Mesenchymal stem cell (in vitro differentiated cells and primary cell): Measurements from ENCODE around the gene C16orf46.

Source experiments
- DNase-seq: peaks from one replicate; pipeline ENCODE4 v3.0.0-alpha.2; 2013
- H2AFZ ChIP-seq: one replicate; pipeline ENCODE4 v1.6.1; 2013; ENCODE audit warnings: low read depth, mild to moderate bottlenecking, control low read depth, inconsistent platforms, low read length, moderate library complexity
- H2AK5ac ChIP-seq: 2 replicates; pipeline ENCODE4 v1.6.1; 2013; ENCODE audit warnings: low read length, moderate library complexity, mild to moderate bottlenecking, inconsistent platforms; ENCODE audit not compliant: severe bottlenecking
- H2BK120ac ChIP-seq: one replicate; pipeline ENCODE4 v1.6.1; 2013; ENCODE audit warnings: low read depth, mild to moderate bottlenecking, inconsistent platforms, low read length, moderate library complexity
- H2BK12ac ChIP-seq, 2 experiments: one replicate each; pipeline ENCODE4 v1.6.1; 2013; ENCODE audit warnings: inconsistent platforms in 2 of 2, low read length in 2 of 2, mild to moderate bottlenecking in 2 of 2, moderate library complexity in 2 of 2, control low read depth in 1 of 2
- H2BK15ac ChIP-seq: one replicate; pipeline ENCODE4 v1.6.1; 2013; ENCODE audit warnings: mild to moderate bottlenecking, low read depth, inconsistent platforms; ENCODE audit not compliant: poor library complexity, severe bottlenecking
- H2BK5ac ChIP-seq: 2 replicates; pipeline ENCODE4 v1.6.1; 2013; ENCODE audit warnings: low read depth, mild to moderate bottlenecking, low read length, control low read depth, inconsistent platforms; ENCODE audit not compliant: poor library complexity, severe bottlenecking
- H3K14ac ChIP-seq, 2 experiments: one replicate each; pipeline ENCODE4 v1.6.1; 2013; ENCODE audit warnings: inconsistent platforms in 2 of 2, low read length in 2 of 2, control low read depth in 1 of 2, mild to moderate bottlenecking in 1 of 2, moderate library complexity in 1 of 2
- H3K18ac ChIP-seq, 2 experiments: one replicate each; pipeline ENCODE4 v1.6.1; 2013; ENCODE audit warnings: inconsistent platforms in 2 of 2, low read length in 2 of 2, control low read depth in 1 of 2, low read depth in 1 of 2, mild to moderate bottlenecking in 1 of 2
- H3K23ac ChIP-seq, 2 experiments: one replicate each; pipeline ENCODE4 v1.6.1; 2013; ENCODE audit warnings: inconsistent platforms in 2 of 2, low read length in 2 of 2, mild to moderate bottlenecking in 2 of 2, moderate library complexity in 2 of 2, control low read depth in 1 of 2
- H3K27ac ChIP-seq: 2 replicates; pipeline ENCODE4 v1.5.1; 2013; ENCODE audit warnings: mild to moderate bottlenecking, moderate library complexity, low read length, control low read depth, inconsistent platforms; ENCODE audit not compliant: poor library complexity, severe bottlenecking
- H3K27me3 ChIP-seq, 2 experiments: 2 replicates each; pipeline versions ENCODE4 v1.6.1 to v1.7.0; 2013; ENCODE audit warnings: low read length in 2 of 2, mild to moderate bottlenecking in 2 of 2, moderate library complexity in 2 of 2, control low read depth in 1 of 2, inconsistent platforms in 1 of 2; ENCODE audit not compliant: control insufficient read depth in 1 of 2, insufficient read depth in 1 of 2
- H3K36me3 ChIP-seq, 2 experiments: 2 replicates each; pipeline versions ENCODE4 v1.6.1 to v1.7.0; 2013; ENCODE audit warnings: low read length in 2 of 2, control low read depth in 1 of 2, inconsistent platforms in 1 of 2, low read depth in 1 of 2, mild to moderate bottlenecking in 1 of 2; ENCODE audit not compliant: insufficient read depth in 2 of 2, control insufficient read depth in 1 of 2
- H3K4ac ChIP-seq, 2 experiments: one replicate each; pipeline ENCODE4 v1.6.1; 2013; ENCODE audit warnings: inconsistent platforms in 2 of 2, low read length in 2 of 2, mild to moderate bottlenecking in 2 of 2, moderate library complexity in 2 of 2, control low read depth in 1 of 2, low read depth in 1 of 2
- H3K4me1 ChIP-seq: 2 replicates; pipeline ENCODE4 v1.6.1; 2013; ENCODE audit warnings: low read depth, low read length, control low read depth; ENCODE audit not compliant: control insufficient read depth, insufficient read depth
- H3K4me2 ChIP-seq: 2 replicates; pipeline ENCODE4 v1.6.1; 2013; ENCODE audit warnings: low read length, mild to moderate bottlenecking, inconsistent platforms; ENCODE audit not compliant: poor library complexity, severe bottlenecking
- H3K4me3 ChIP-seq, 2 experiments: 2 replicates each; pipeline versions ENCODE4 v1.5.1 to v1.7.0; 2013; ENCODE audit warnings: low read length in 2 of 2, mild to moderate bottlenecking in 2 of 2, control low read depth in 1 of 2, low read depth in 1 of 2; ENCODE audit not compliant: insufficient read depth in 1 of 2
- H3K79me1 ChIP-seq: replicated peaks from 2 replicates; pipeline ENCODE4 v1.6.1; 2013; ENCODE audit warnings: mild to moderate bottlenecking, control low read depth, low read length, inconsistent platforms; ENCODE audit not compliant: poor library complexity, severe bottlenecking
- H3K9ac ChIP-seq: 2 replicates; pipeline ENCODE4 v1.7.0; 2013; ENCODE audit warnings: mild to moderate bottlenecking, low read length, moderate library complexity
- H3K9me3 ChIP-seq: 2 replicates; pipeline ENCODE4 v1.7.0; 2013; ENCODE audit warnings: mild to moderate bottlenecking, low read length; ENCODE audit not compliant: control insufficient read depth
- H4K8ac ChIP-seq: one replicate; pipeline ENCODE4 v1.6.1; 2013; ENCODE audit warnings: inconsistent platforms, mild to moderate bottlenecking, low read length, moderate library complexity
- H4K91ac ChIP-seq: one replicate; pipeline ENCODE4 v1.6.1; 2013; ENCODE audit warnings: mild to moderate bottlenecking, low read length, inconsistent platforms
- WGBS: methylation state at CpG from one replicate; pipeline ENCODE4 v1.1.7; 2013; ENCODE audit warnings: mixed read lengths; 5-methylcytosine and 5-hydroxymethylcytosine counted together

C16orf46 gene

DNA sequence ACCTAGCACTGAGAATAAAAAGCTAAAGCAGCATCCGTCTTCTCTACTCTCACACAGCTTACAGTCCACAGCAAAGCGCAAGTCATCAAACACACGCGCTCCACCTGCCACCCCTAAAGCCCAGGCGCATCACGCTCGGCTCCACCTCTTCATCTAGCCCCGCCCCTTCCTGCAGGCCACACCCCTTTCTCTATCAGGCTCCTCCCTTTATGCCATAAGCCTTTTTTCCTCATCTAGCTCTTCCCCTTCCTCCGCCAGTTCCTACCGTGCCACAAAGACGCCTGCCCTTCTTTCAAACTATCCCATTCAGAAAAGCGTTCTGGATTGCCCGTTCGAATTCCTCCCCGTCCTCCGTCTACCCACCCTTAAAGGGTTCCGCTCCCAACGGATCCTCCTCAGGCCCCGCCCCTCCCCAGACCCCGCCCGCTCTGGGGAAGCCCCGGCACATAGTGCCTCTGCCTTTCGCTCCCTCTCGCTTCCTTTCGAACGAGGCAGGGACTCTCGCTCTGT is 417 bp downstream of the C16orf46 start:
- Histone ChIP-seq H2BK15ac (no peak overlapping the region), H4K91ac (peak overlapping the region; percentile 34), H3K36me3 (no peaks in the 10 kb centered on the region), H2BK5ac (no peak overlapping the region), H3K14ac (no peak overlapping the region), H3K27ac (peak overlapping the region; percentile 56), H2AK5ac (no peak overlapping the region), H3K27me3 (no peaks in the 10 kb centered on the region), H2AFZ (peak overlapping the region; percentile 92), H3K4me1 (peaks cover 9% of the 10 kb centered on the region), H3K4ac (no peak overlapping the region), H3K18ac (peak overlapping the region in 1 of 2 experiments; percentile 0), H3K9me3 (no peaks in the 10 kb centered on the region), H3K4me3 (peak overlapping the region; percentile 79 to 91), H3K79me1 (peaks cover 1% of the 10 kb centered on the region), H3K9ac (peak overlapping the region; percentile 99), H4K8ac (peak overlapping the region; percentile 66), H3K23ac (no peak overlapping the region), H2BK12ac (no peak overlapping the region), H3K4me2 (peak overlapping the region; percentile 94), H2BK120ac (no peak overlapping the region)
- peak; percentile 94 for DNase-seq
- WGBS: 2% methylated on average over 27 of the region's 27 CpGs

GRCh38 chr16:81073560-81074330 is 3.3 kb downstream of the C16orf46 start:
- H3K14ac ChIP-seq: no peak overlapping the region
- H3K27ac ChIP-seq: no peak overlapping the region
- no peak overlapping the region for H3K9ac ChIP-seq
- H3K4me2 ChIP-seq: no peak overlapping the region
- H3K4me1 ChIP-seq: peaks cover 9% of the 10 kb centered on the region
- DNase-seq: no peak
- H4K91ac ChIP-seq: no peak overlapping the region
- no peaks in the 10 kb centered on the region for H3K9me3 ChIP-seq
- no peak overlapping the region for H2BK15ac ChIP-seq
- H3K23ac ChIP-seq: no peak overlapping the region
- H3K4me3 ChIP-seq: no peak overlapping the region
- H3K27me3 ChIP-seq: no peaks in the 10 kb centered on the region
- no peak overlapping the region for H3K18ac ChIP-seq
- no peak overlapping the region for H4K8ac ChIP-seq
- H2AFZ ChIP-seq: no peak overlapping the region
- no peak overlapping the region for H2BK5ac ChIP-seq
- H3K4ac ChIP-seq: no peak overlapping the region
- 68% methylated on average over 5 of the region's 5 CpGs for WGBS
- no peak overlapping the region for H2BK12ac ChIP-seq
- no peak overlapping the region for H2AK5ac ChIP-seq
- no peaks in the 10 kb centered on the region for H3K79me1 ChIP-seq
- H3K36me3 ChIP-seq: no peaks in the 10 kb centered on the region
- no peak overlapping the region for H2BK120ac ChIP-seq

DNA sequence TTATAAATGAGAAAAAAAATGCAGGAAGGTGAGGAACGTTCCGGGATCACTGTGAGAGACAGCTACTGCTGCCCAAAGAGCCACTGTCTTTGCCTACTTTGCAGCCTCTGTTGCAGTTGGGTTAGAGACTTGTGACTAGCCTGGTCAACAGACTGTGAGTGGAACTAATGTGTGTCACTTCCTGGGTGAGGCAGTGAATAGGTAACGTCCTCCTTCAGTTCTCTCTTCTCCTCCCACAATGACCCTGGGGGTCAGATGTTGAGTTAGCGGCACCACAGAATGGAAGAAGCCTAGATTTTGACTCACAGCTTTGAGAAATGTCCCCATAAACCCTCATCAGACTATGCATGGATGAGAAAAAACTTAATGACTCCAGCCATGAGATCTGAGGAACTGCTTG is 5.2 kb downstream of the C16orf46 start:
- Histone ChIP-seq H3K79me1 (no peaks in the 10 kb centered on the region), H4K8ac (no peak overlapping the region), H3K18ac (no peak overlapping the region), H3K9me3 (no peaks in the 10 kb centered on the region), H3K4ac (no peak overlapping the region), H3K14ac (no peak overlapping the region), H2AK5ac (no peak overlapping the region), H3K4me3 (no peak overlapping the region), H2BK12ac (no peak overlapping the region), H3K4me1 (peaks cover 2% of the 10 kb centered on the region), H3K27me3 (no peaks in the 10 kb centered on the region), H3K36me3 (no peaks in the 10 kb centered on the region), H2BK15ac (no peak overlapping the region), H2BK120ac (no peak overlapping the region), H3K9ac (no peak overlapping the region), H3K4me2 (no peak overlapping the region), H4K91ac (no peak overlapping the region), H3K23ac (no peak overlapping the region), H2BK5ac (no peak overlapping the region), H2AFZ (no peak overlapping the region), H3K27ac (no peak overlapping the region)
- no peak for DNase-seq
- 75% methylated on average over 4 of the region's 4 CpGs for whole genome bisulfite sequencing

DNA sequence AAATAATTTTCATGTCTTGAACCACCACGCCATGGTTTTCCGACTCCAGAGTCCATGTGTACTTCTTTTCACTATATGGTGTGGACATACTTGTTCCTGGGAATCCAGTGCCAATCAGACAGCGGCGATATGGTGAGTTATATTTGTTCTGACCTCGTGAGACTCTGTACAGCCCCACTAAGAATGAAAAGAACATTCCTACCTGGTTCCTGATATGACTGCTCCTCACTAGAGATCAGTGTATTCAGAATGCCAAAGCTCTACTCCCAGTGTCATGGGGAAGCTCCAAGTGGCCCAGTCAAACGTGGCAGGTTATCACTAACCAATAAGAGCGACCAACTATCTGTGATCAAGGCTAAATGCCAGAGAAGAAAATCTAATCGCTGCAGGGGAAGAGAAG is 6.1 kb downstream of the C16orf46 start:
- Histone ChIP-seq H3K27ac (no peak overlapping the region), H4K8ac (no peak overlapping the region), H2BK12ac (no peak overlapping the region), H3K4me1 (peaks cover 2% of the 10 kb centered on the region), H3K4me2 (no peak overlapping the region), H3K9me3 (no peaks in the 10 kb centered on the region), H4K91ac (no peak overlapping the region), H2AFZ (no peak overlapping the region), H2BK5ac (no peak overlapping the region), H3K79me1 (no peaks in the 10 kb centered on the region), H2BK15ac (no peak overlapping the region), H2AK5ac (no peak overlapping the region), H3K14ac (no peak overlapping the region), H3K27me3 (no peaks in the 10 kb centered on the region), H3K36me3 (no peaks in the 10 kb centered on the region), H2BK120ac (no peak overlapping the region), H3K4me3 (no peak overlapping the region), H3K23ac (no peak overlapping the region), H3K9ac (no peak overlapping the region), H3K18ac (no peak overlapping the region), H3K4ac (no peak overlapping the region)
- DNase-seq: no peak
- 84% methylated on average over 7 of the region's 8 CpGs for WGBS
